SIG-M5 (cell line): ENCODE results near the gene HOXB2.

Experiments
- DNase-seq: peaks from one replicate; lab custom pipeline; 2025; lab: John Stamatoyannopoulos, UW

The HOXB2 gene

GRCh38 chr17:48565925-48566710 is 21.2 kb upstream of the HOXB2 start:
- no peak for DNase-seq

DNA sequence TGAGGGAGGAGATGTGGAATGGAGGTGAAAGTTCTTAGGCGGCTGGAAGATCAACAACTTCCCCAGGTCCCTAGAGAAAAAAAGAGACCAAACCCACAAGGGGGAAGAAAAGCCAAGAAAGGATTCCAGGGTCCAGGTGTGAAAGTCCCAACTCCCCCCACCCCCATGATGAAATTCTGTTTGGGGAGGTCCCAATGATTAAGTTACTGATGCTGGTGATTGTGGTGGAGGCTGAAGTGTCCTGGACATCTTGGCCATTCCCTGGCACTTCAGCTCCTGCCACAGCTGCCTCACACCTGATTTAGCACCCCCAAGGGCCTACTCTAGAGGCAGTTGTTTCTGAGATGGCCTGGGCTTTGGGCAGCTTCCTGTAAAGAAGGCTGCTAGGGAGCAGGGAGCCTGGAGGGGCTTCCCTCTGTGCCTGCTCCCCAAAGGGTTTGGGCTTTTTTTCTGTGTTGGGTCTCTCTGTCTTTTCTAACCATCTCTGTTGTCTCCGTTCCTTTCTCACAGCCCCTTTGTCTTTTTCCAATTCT is 20.2 kb upstream of the HOXB2 start:
- no peak for DNase-seq

DNA sequence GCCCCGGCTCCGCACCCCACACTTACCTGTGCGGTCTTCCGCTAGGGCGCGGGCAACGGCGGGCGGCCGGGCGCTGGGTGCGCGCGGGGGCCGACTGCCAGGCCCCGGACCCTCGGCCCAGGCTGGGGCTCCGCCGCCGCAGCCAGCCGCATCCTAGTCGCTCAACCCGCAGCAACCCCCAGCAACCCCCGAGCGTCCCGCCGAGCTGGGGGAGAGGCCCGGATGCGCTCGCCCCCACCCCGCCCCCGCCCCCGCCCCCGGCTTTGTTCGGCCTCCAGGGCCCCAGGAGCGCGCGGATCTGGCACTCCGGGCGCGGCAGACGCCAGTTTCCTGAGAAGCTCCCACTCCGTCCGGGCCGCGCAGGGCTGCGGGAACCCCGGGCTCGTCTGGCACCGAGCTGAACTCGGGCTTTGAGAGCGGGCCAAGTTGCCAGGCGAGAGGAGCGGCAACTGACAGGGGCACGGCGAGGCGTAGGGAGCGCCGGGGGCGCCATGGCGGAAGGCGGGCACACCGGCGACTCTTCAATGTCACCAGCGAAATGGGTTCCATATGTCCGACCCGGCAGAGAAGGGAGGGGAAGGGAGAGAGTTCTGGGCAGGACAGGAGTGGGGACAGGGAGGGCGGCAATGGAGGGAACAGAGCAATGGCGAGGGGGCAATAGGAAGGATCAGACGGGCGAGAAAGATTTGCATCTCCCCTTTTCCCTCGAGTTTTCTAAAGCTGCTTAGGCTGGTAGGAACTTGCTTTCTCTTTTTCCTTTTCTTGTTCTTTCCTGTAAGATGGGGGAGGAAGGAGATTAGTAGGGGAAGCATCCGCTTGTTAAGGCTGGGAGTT is 19.5 kb upstream of the HOXB2 start:
- DNase-seq: no peak

DNA sequence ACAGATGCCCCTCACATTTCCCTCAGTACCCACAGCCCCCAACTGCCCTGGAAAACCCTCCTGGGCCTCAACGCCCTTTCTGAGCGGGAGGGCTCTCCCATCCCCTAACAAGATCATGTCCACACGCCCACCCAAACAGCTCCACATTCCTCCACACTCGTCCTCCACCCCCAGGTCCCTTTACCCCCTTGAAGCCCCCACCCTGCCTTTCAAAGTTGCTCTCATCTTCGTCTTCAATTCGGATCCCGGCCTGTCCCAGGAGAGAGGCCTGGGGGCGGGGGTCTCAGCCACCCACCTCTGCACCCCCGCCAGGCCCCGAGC is 18.9 kb upstream of the HOXB2 start:
- no peak for DNase-seq

- no peak for DNase-seq
Measured at GRCh38 chr17:48563385-48563838, 18.5 kb upstream of the HOXB2 start.

DNA sequence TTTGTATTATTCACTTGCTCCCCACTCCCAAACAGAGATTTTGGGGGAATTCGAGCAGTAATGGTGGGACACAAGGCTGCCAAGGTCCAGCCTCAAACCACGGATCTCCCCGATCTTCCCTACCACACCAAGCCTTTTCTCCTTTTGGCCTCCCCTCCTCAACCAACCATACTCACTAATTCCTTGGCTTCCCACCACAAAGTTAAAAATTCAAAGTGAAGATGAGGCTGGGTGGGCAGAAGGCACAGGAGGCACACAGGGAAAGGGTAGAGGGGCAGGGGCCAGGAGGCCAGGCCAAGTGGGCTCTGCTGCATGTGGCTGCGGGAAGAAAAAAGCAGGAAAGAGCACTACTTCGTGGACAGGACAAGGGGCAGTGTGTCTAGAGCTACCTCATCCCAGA is 18.0 kb upstream of the HOXB2 start:
- no peak for DNase-seq

- no peak for DNase-seq
Measured at GRCh38 chr17:48561884-48562810, 17.2 kb upstream of the HOXB2 start.

- no peak for DNase-seq
Measured at GRCh38 chr17:48559840-48560817, 15.2 kb upstream of the HOXB2 start.

GRCh38 chr17:48559122-48559839 is 14.4 kb upstream of the HOXB2 start:
- no peak for DNase-seq

DNA sequence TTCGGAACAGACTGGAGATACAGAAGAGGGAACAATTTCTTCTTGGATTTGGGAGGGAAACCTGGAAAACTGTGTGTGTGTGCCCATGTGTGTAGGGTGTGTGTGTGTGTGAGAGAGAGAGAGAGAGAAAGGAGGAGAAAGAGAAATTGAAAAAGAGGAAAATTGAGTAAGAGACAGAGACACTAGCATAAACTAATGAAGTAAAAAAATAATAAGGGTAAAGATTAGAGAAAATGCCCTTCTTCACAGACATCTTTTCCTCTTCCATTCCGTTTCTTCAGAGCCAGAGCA is 13.9 kb upstream of the HOXB2 start:
- no peak for DNase-seq

DNA sequence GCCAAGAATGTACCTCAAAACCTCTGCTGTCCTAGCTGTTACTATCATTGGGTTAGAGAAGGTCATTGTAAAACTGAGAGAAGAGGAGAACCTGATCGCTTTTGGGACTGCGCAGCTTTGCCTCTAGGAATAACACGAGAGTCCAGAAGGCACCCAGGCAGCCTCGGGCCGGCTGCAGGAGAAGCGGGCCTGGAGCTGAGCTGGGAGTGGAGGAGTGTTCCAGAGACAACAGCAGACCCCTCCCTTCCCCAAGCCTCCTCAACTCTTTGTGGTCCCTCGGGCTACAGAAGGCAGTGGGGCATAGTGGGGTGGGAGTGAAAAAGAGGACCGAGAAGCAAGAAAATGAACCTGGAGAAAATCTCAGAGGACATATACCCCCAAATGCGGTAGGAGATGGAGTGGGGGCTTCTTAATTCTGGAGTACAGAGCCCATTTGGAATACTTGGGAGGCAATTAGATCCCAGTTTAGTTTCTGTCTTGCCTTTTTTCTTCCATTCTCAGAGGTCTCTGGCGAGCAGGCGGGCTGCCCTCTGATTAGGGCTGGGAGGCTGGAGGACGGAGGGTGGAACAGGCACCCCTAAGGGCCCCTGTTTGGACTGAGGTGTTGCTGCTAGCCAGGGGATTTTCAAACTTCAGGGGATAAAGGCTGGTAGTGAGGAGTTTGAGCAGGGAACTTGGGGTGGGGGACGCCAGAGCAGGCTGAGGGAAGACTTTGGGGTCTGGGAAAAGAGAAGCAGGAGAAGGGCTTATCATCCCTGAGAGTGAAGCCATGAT is 13.3 kb upstream of the HOXB2 start:
- no peak for DNase-seq

DNA sequence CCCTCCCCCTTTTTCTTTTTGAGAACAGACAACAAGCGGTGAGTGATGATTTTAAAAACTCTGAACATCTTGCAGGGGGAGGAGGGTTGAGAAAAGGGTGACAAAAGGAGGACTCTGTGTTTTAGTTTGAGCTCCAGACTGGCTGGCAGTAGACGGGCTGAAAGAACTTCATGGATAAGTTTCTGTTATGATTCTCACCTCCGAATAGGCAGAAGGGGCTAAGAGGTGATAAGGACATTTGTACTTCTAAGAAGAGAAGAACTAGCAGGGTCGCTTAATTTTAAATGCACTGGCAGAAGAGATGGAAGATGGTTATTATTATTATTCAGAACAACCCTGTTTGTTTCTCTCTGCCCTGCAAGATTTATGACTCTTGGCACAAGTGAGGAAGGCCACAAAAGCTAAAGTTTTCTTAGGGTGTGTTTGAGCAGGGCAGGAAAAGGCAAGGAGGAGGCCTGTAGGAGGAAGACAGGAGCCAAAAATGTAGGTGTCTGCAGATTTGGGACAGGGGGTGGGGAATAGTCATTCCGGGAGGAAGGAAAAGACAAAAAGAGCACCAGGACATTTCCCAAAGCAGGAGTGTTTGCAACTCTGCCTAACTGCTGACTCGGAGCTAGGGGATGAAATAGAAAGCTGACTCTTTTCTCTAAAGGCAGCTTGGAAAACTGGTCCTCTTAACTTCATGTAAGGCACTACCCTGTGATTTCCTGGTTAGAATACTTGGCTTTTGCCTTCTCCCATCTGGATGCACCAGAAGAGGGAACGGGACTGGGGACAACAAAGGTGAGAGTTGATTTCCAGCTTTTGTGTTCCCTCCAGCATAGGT is 11.9 kb upstream of the HOXB2 start:
- DNase-seq: no peak

GRCh38 chr17:48556229-48556575 is 11.3 kb upstream of the HOXB2 start:
- no peak for DNase-seq

GRCh38 chr17:48555258-48556228 is 10.6 kb upstream of the HOXB2 start:
- DNase-seq: no peak

DNA sequence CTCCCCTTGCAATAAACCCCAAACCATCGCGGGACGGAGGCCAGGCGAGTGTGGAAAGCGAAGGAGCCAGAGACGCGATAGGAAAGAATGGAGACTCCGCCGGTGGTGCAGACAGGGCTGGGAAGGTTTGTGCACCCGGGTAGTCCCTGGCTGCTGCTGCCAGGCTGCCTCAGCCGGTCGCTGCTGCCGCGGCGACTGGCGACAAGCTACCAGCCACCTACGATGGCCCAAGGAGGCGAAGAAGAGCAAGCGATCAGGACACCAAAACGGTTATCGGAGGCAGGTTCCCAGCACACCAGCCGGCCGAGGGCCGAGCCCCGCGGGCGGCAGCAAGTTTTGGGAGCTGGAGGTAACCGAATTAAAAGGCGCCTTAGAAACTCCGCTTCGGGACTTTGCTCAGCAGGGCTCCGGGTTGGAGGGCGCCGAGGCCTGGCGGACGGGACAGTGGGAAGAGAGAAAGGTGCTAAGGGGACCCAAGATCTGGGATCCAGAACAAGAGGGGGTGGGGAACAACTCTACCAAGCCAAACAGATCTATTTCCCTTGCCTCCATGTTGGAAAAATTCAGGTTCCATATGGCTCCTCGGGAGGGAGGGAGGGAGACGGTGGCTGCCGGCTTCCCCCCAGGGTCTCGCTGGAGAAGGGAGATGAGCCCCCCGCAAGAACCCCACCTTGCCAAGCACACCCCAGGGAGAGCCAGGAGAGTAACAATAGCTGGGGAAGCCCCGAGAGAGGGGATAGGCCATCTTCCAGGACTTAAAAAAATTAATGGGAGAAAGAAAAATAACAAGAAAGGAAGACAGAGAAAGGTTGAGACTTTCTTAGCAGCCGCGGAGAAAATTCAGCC is 9.7 kb upstream of the HOXB2 start:
- DNase-seq: no peak

GRCh38 chr17:48553826-48554225 is 8.9 kb upstream of the HOXB2 start:
- no peak for DNase-seq

DNA sequence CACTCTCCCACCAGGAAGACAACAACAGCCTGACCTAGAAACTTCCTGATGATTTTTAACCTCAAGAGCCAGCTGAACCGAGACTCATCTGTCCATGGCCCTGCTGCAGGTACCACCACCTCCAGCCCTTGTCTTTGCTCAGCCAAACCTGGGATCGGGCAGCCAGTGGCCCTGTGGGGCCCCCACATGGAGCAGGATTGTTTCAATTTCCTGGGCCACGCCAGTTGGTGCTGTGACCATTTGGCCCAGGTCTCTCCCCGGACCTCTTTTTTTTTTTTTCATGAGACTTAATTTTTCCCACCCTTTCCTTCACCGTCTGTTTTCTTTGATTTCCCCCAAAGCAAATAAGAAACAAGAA is 8.3 kb upstream of the HOXB2 start:
- DNase-seq: no peak
